Stimulated activated CD4-positive, alpha-beta T cell treated with anti-CD3 and anti-CD28 coated beads, Interleukin-2, amount 100 ng/mL, for 24 hours (primary cell): ENCODE results near the gene GALNT16.

ENCODE experiments used
- DNase-seq, 2 donors: peaks; one replicate each; pipeline ENCODE4 v3.0.0-alpha.2; 2020

Gene GALNT16

DNA sequence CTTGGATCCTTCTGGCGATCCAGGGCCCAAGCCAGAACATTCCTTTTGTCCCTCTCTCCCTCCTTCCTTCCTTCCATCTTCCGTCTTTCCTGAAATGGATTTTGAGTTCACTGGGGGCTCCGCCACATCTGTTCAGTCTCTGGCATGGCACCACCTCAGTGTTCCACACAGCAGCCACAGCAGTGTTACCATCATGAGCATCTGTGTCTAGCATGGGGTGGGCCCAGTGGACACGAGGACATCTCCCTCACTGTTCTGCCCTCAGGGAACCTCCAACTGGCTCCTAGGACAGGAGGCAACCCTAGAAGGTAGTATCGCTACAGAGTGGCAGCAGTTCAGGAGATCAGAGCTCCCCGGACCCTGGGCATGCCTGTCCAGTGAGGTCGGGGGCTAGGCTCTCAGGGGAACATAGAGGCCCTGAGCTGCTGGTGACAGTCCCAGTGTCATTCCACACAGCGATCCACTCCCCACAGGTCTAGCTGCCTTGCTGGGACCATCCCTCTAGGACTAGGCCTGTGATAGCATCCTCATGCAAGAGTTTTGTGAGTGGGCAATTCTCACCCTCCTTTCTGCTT, 59.0 kb downstream of the GALNT16 start:
- peak in 1 of 2 donors; percentile 11 for DNase-seq

- DNase-seq = no peak
Measured at GRCh38 chr14:69319911-69320310, 60.0 kb downstream of the GALNT16 start.

GRCh38 chr14:69320581-69321365, 60.8 kb downstream of the GALNT16 start:
- no peak for DNase-seq

- no peak for DNase-seq
Measured at GRCh38 chr14:69321601-69322330, 61.8 kb downstream of the GALNT16 start.

DNA sequence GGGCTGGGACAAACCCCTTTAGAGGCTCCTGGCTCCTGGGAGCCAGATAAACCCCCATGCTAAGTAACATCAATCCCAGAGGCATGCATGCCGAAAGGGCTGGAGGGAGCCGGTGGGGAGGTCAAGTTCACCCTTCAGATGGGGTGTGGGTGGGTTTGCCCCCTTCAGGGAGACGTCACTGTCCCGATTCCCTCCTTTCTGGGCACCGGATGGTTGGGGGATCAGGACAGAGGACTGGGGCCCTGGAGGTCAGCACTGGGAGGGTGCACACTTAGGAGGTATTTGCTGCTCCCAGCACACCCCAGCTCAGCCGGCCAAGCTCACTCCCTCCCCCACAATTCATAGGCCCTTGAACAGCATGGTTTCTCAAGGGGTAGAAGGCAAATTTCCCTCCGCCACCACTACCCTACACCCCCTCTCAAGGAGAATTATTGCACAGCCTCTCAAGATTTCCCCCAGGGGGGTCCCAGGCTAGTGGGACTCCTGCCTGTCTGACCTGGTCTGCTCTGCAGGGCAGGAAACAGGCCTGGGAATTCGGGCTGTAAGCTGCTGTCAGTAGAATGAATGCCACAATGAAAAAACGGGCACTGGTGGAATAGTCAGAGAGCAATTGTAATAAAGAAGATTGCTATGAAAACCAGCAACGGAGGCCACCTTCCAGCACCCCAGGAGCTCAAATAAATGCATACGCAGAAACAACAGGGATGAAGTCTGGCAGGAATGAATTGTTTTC, 63.5 kb downstream of the GALNT16 start:
- DNase-seq = no peak

- no peak for DNase-seq
Measured at GRCh38 chr14:69323999-69324282, 64.0 kb downstream of the GALNT16 start.

DNA sequence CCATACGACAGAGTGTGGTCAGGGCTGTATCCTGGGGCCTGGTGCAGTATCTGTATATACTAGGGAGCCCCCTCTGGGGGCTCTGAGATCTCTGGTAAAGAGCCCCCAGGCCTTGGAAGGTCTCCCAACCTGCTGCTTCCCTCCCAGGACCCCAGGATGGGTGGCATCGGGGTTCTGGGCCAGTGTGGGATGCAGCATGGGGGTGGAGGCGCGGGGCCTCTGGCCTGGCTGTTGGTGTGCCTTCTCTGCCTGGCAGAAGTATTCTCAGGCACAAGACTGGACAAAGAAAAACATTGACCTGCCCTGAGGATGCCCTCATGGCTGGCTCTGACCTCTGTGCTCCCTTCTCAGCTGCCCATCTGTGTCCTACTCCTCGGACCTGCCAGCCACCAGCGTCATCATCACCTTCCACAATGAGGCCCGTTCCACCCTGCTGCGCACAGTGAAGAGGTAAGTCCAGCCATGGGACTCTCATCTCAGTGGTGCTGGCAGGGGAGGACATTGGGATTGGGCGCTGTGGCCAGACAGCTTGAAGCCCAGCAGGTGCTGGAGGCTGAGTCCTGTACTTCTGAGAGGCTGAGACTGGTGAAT, 64.5 kb downstream of the GALNT16 start:
- no peak for DNase-seq

DNA sequence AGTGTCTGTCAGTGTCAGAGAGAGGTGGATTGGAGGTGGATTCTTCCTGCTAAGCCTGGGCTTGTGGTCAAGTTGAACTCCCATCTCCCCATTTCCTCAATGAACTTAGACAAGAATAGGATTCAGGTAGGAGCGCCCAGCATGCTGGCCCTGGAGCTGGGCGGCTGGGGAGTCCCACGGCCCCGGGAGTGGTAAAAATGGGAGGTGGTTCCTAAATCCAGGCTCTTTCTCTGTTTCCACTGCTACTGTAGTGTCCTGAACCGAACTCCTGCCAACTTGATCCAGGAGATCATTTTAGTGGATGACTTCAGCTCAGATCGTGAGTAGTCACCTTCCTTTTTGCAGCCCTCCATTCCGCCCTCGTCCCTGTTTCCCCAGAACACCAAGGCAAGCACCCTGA, 65.1 kb downstream of the GALNT16 start:
- no peak for DNase-seq

DNA sequence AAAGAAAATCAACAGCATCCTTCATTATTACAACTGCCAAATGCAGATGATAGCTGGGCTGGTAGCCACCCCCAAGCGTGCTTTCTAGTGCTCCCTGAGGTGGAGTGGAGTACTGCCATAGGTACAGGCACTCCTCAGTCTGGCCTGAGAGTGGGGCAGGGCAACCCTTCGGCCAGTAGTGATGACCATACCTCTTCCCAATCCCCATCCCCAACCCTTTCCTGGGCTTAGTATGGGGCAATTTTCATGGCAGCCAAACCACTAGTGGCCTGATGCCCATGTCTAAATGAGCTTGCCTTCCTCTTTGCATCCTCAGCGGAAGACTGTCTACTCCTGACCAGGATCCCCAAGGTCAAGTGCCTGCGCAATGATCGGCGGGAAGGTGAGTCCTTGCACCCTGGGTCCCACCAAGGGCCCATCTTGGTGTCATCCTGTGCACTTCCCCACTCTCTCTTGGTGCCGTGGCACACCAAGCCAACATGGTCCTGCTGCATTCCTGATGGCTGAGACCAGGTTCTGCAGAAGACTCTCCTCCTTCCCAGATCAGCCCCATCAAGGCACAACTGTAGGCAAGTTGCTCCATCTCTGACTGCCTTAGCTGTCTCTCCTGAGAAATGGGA, 65.8 kb downstream of the GALNT16 start:
- no peak for DNase-seq

GRCh38 chr14:69326611-69327010, 66.7 kb downstream of the GALNT16 start:
- DNase-seq = no peak

DNA sequence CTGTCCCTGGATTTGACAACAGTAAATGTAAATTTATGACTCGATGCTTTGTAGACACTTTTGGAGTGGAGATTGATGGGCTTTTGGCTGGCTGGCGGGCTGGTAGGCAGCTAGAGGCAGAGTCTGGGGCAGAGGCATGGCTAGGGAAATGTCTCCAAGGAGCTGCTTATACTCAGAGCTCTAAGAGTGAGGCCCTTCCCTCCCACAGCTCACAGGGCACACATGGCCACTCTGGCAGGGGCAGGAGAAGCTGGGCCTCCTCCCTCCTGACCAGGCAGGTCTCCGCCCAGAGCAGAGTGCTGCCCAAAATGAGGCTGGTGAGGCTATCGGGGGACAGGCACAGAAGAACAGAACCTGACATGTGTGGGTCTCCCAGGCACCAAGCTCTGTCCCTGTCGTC, 67.5 kb downstream of the GALNT16 start:
- no peak for DNase-seq

DNA sequence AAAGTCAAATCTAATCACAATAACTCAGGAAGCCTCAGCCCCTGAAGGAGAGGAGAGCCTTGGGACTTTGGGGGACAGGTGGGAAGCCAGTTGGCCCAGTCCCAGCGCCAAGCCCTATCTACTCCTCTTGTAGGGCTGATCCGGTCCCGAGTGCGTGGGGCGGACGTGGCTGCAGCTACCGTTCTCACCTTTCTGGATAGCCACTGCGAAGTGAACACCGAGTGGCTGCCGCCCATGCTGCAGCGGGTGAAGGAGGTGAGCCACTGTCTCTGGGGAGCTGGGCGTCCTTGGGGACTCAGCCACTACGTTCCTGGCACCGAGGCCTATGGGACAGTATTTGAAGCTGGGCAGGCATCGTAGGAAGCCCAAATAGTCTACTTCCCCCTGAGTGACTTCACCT, 68.4 kb downstream of the GALNT16 start:
- no peak for DNase-seq

DNA sequence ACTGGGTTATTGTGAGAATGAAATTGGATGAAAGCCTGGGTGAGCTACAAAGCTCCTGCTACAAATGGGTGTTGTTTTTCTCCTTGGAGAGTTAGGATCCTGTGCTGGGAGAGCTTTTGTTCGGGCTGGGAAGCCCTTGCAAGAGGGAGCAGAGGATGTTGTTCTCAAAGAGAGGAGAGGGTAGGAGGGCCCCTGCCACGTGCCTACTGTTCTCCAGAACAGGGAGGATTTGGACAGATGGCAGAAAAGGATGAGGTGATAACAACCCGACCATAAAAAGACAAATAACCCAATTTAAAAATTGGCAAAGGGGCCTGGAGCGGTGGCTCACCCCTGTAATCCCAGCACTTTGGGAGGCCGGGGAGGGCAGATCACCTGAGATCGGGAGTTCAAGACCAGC, 68.8 kb downstream of the GALNT16 start:
- no peak for DNase-seq

- DNase-seq = no peak
Measured at GRCh38 chr14:69331206-69331605, 71.2 kb downstream of the GALNT16 start.

- no peak for DNase-seq
Measured at GRCh38 chr14:69332782-69333395, 72.9 kb downstream of the GALNT16 start.

GRCh38 chr14:69333791-69334337, 73.9 kb downstream of the GALNT16 start:
- no peak for DNase-seq

DNA sequence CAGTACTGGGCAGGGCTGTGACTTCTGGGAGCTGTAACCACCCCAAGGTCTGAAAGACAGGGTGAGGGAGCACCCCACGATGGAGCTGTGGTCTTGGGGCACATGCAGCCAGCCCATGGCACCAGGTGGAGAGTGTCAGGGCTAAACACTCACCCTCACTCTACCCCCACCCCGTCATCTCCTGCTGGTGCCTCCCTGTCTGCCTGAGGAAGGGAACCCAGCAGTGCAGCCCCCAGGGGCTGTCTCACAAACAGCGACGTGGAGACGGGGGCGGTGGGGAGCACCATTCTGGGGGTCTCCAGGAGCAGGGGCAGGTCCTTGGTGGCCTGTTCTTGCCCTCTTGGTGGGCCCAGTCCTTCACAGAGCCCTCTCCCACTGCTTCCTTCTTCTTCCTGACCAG, 74.6 kb downstream of the GALNT16 start:
- no peak for DNase-seq

DNA sequence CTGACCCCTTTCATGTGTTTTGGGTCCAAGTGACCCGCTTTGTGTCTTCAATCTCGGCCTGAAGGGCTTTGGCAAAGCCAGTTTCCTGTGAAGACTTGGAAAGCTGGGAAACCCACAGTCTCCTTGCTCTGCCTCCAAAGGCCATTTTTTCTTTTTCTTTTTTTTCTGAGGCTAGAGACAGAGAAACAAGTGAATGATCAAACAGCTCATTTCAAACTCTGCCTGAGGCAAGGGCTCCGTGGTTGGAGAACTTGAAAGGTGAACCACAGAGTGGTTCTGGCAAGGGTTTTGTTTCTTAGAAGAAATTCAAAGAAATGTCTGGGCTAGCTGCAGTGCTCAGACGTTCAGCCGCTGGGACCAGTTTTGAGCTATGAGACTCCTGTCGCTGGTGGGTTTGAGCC, 75.4 kb downstream of the GALNT16 start:
- DNase-seq = no peak

DNA sequence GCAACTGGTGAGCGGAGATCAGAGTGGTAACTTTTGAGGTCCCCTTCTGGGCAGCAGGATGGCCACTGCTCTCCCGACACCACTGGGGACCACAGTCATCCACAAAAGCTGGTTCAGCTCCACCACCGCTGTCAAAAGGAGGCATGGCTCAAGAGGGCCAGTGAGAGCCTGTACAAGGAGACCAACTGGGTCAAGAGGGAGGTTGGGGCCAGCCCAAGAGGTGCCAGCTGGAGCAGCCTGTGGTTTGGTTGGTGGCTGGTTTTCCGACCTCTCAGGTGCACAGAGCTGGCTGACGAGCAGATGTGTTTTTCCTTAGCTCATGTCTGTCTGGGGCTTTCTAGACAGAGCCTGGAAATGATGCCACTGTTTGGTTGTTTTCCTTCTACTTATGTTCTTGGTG, 78.0 kb downstream of the GALNT16 start:
- no peak for DNase-seq

- DNase-seq = no peak
Measured at GRCh38 chr14:69339426-69339825, 79.5 kb downstream of the GALNT16 start.

- no peak for DNase-seq
Measured at GRCh38 chr14:69342928-69343525, 83.1 kb downstream of the GALNT16 start.

- no peak for DNase-seq
Measured at GRCh38 chr14:69344171-69344570, 84.2 kb downstream of the GALNT16 start.
